HuH-7 (cell line): ENCODE measurements around the gene NLRP6.
"Not testable (repeated sequence)": the region's sequence is repeated elsewhere in the genome, so short reads cannot be mapped to it uniquely, and the experiment has no call there.

Source experiments
- DNase-seq: peaks from one replicate; pipeline ENCODE4 v3.0.0; 2011; ENCODE audit warnings: low spot score

Gene NLRP6

GRCh38 chr11:308740-309665 lies 30.8 kb downstream of the NLRP6 start:
- not testable (repeated sequence) for DNase-seq

GRCh38 chr11:309979-310572 lies 31.9 kb downstream of the NLRP6 start:
- not testable (repeated sequence) for DNase-seq

GRCh38 chr11:311013-311748 lies 33.0 kb downstream of the NLRP6 start:
- not testable (repeated sequence) for DNase-seq

GRCh38 chr11:312092-312816 lies 34.0 kb downstream of the NLRP6 start:
- DNase-seq: no peak

- DNase-seq: no peak
Measured at GRCh38 chr11:313304-313786, 35.1 kb downstream of the NLRP6 start.

GRCh38 chr11:313787-314553 lies 35.8 kb downstream of the NLRP6 start, which contains the start of gene IFITM1:
Gene IFITM1, plus strand, starts transcription at chr11:314040. Its CDS starts 131 bp downstream, at chr11:314171.
- DNase-seq: peak; percentile 61

GRCh38 chr11:314554-314875 lies 36.3 kb downstream of the NLRP6 start:
- not testable (repeated sequence) for DNase-seq

GRCh38 chr11:315051-315481 lies 36.9 kb downstream of the NLRP6 start:
- no peak for DNase-seq

GRCh38 chr11:315516-315994 lies 37.3 kb downstream of the NLRP6 start:
- DNase-seq: no peak

- DNase-seq: no peak
Measured at GRCh38 chr11:316031-316701, 38.0 kb downstream of the NLRP6 start.

GRCh38 chr11:316891-317301 lies 38.7 kb downstream of the NLRP6 start:
- DNase-seq: no peak

- DNase-seq: not testable (repeated sequence)
Measured at GRCh38 chr11:317668-318404, 39.6 kb downstream of the NLRP6 start.

- not testable (repeated sequence) for DNase-seq
Measured at GRCh38 chr11:318405-319120, 40.4 kb downstream of the NLRP6 start.

GRCh38 chr11:319121-319887 lies 41.1 kb downstream of the NLRP6 start:
- DNase-seq: not testable (repeated sequence)

- DNase-seq: not testable (repeated sequence)
Measured at GRCh38 chr11:319888-320273, 41.7 kb downstream of the NLRP6 start.

GRCh38 chr11:324156-324555 lies 45.9 kb downstream of the NLRP6 start:
- DNase-seq: no peak

- not testable (repeated sequence) for DNase-seq
Measured at GRCh38 chr11:324593-325517, 46.6 kb downstream of the NLRP6 start.
